HEK293 (cell line): ENCODE results near the gene ENDOU.

Experiments used
- GFI1B ChIP-seq: fragments of 450-650 bp; formaldehyde crosslinking; IDR thresholded peaks from 2 replicates; pipeline ENCODE4 v1.5.1; 2016; ENCODE audit warnings: missing biosample characterization, missing genetic modification characterization
- HOXD13 ChIP-seq: sonication (generic); formaldehyde crosslinking; IDR thresholded peaks from 2 replicates; pipeline ENCODE4 v1.8.0; 2022; ENCODE audit warnings: missing genetic modification reagents, borderline replicate concordance
- KLF16 ChIP-seq: fragments of 450-650 bp; formaldehyde crosslinking; IDR thresholded peaks from 2 replicates; pipeline ENCODE4 v1.5.1; 2017; ENCODE audit warnings: missing biosample characterization, missing genetic modification characterization
- MEIS1 ChIP-seq: sonication (generic); formaldehyde crosslinking; IDR thresholded peaks from 2 replicates; pipeline ENCODE4 v1.8.1; 2022; ENCODE audit warnings: missing genetic modification reagents, mild to moderate bottlenecking, borderline replicate concordance
- MYNN ChIP-seq: fragments of 450-650 bp; formaldehyde crosslinking; IDR thresholded peaks from 2 replicates; pipeline ENCODE4 v1.5.1; 2016; ENCODE audit warnings: missing biosample characterization, missing genetic modification characterization, borderline replicate concordance
- OVOL3 ChIP-seq: fragments of 450-650 bp; formaldehyde crosslinking; IDR thresholded peaks from 2 replicates; pipeline ENCODE4 v1.5.1; 2016; ENCODE audit warnings: missing biosample characterization, missing genetic modification characterization
- PRDM4 ChIP-seq: fragments of 450-650 bp; formaldehyde crosslinking; IDR thresholded peaks from 2 replicates; pipeline ENCODE4 v1.5.1; 2017; ENCODE audit warnings: missing biosample characterization, missing genetic modification characterization
- SP3 ChIP-seq: fragments of 450-650 bp; formaldehyde crosslinking; IDR thresholded peaks from 2 replicates; pipeline ENCODE4 v1.5.1; 2016; ENCODE audit warnings: missing biosample characterization, missing genetic modification characterization
- TSHZ1 ChIP-seq: fragments of 450-650 bp; formaldehyde crosslinking; IDR thresholded peaks from 2 replicates; pipeline ENCODE4 v1.5.1; 2016; ENCODE audit warnings: missing biosample characterization, missing genetic modification characterization, borderline replicate concordance
- YY2 ChIP-seq: fragments of 450-650 bp; formaldehyde crosslinking; IDR thresholded peaks from 2 replicates; pipeline ENCODE4 v1.5.1; 2016; ENCODE audit warnings: missing biosample characterization, missing genetic modification characterization
- ZBTB10 ChIP-seq: fragments of 450-650 bp; formaldehyde crosslinking; IDR thresholded peaks from 2 replicates; pipeline ENCODE4 v1.5.1; 2016; ENCODE audit warnings: missing biosample characterization, missing genetic modification characterization
- ZBTB11 ChIP-seq: fragments of 450-650 bp; formaldehyde crosslinking; conservative IDR thresholded peaks from 2 replicates; pipeline ENCODE4 v1.5.1; 2016; ENCODE audit warnings: low read depth, missing biosample characterization, missing genetic modification characterization
- ZBTB44 ChIP-seq: fragments of 450-650 bp; IDR thresholded peaks from 2 replicates; pipeline ENCODE4 v1.5.1; 2018; ENCODE audit warnings: missing biosample characterization, mild to moderate bottlenecking, missing genetic modification characterization
- ZNF146 ChIP-seq: fragments of 450-650 bp; formaldehyde crosslinking; IDR thresholded peaks from 2 replicates; pipeline ENCODE4 v1.5.1; 2016; ENCODE audit warnings: missing biosample characterization, missing genetic modification characterization
- ZNF184 ChIP-seq: fragments of 450-650 bp; IDR thresholded peaks from 2 replicates; pipeline ENCODE4 v1.5.1; 2018; ENCODE audit warnings: missing biosample characterization, mild to moderate bottlenecking, missing genetic modification characterization
- ZNF26 ChIP-seq: fragments of 450-650 bp; formaldehyde crosslinking; IDR thresholded peaks from 2 replicates; pipeline ENCODE4 v1.5.1; 2016; ENCODE audit warnings: missing biosample characterization, missing genetic modification characterization
- ZNF302 ChIP-seq: fragments of 450-650 bp; formaldehyde crosslinking; IDR thresholded peaks from 2 replicates; pipeline ENCODE4 v1.5.1; 2016; ENCODE audit warnings: missing biosample characterization, missing genetic modification characterization, low read depth
- ZNF354C ChIP-seq: fragments of 450-650 bp; formaldehyde crosslinking; IDR thresholded peaks from 2 replicates; pipeline ENCODE4 v1.5.1; 2016; ENCODE audit warnings: missing biosample characterization, missing genetic modification characterization, low read depth, borderline replicate concordance
- ZNF366 ChIP-seq: fragments of 450-650 bp; formaldehyde crosslinking; conservative IDR thresholded peaks from 2 replicates; pipeline ENCODE4 v1.5.1; 2016; ENCODE audit warnings: missing biosample characterization, missing genetic modification characterization
- ZNF510 ChIP-seq: fragments of 450-650 bp; formaldehyde crosslinking; IDR thresholded peaks from 2 replicates; pipeline ENCODE4 v1.5.1; 2018; ENCODE audit warnings: mild to moderate bottlenecking, missing genetic modification characterization, missing biosample characterization; ENCODE audit not compliant: insufficient replicate concordance
- ZNF521 ChIP-seq: fragments of 450-650 bp; formaldehyde crosslinking; IDR thresholded peaks from 2 replicates; pipeline ENCODE4 v1.5.1; 2017; ENCODE audit warnings: missing biosample characterization, mild to moderate bottlenecking, missing genetic modification characterization
- ZNF548 ChIP-seq: fragments of 450-650 bp; formaldehyde crosslinking; IDR thresholded peaks from 2 replicates; pipeline ENCODE4 v1.5.1; 2016; ENCODE audit warnings: missing biosample characterization, missing genetic modification characterization
- ZNF561 ChIP-seq: fragments of 450-650 bp; IDR thresholded peaks from 2 replicates; pipeline ENCODE4 v1.5.1; 2018; ENCODE audit warnings: missing biosample characterization, missing genetic modification characterization, borderline replicate concordance
- ZNF571 ChIP-seq: fragments of 450-650 bp; formaldehyde crosslinking; IDR thresholded peaks from 2 replicates; pipeline ENCODE4 v1.5.0; 2017; ENCODE audit warnings: missing biosample characterization, missing genetic modification characterization
- ZSCAN30 ChIP-seq: fragments of 450-650 bp; IDR thresholded peaks from 2 replicates; pipeline ENCODE4 v1.5.1; 2018; ENCODE audit warnings: missing biosample characterization, mild to moderate bottlenecking, missing genetic modification characterization, moderate library complexity

Gene ENDOU

GRCh38 chr12:47742253-47742825 is 17.0 kb upstream of the ENDOU start (continued):
- no peak for TF ChIP-seq OVOL3 (tag by site-specific recombination)
- TF ChIP-seq ZNF548 = no peak
- no peak for TF ChIP-seq ZNF561 (tag by site-specific recombination)
- no peak for TF ChIP-seq KLF16
- TF ChIP-seq ZBTB44 (tag by site-specific recombination) = no peak
- TF ChIP-seq MEIS1 (CRISPR knock-in tag) = no peak
- no peak for TF ChIP-seq ZNF146 (tag by site-specific recombination)
- peak; percentile 69 for TF ChIP-seq ZNF366
- no peak for TF ChIP-seq ZNF184 (tag by site-specific recombination)
- peak; percentile 94 for TF ChIP-seq ZSCAN30 (tag by site-specific recombination)
- no peak for TF ChIP-seq ZNF510 (tag by site-specific recombination)
- no peak for TF ChIP-seq MYNN (tag by site-specific recombination)
- no peak for TF ChIP-seq ZBTB10 (tag by site-specific recombination)
- no peak for TF ChIP-seq HOXD13 (CRISPR knock-in tag)
- no peak for TF ChIP-seq ZNF354C (tag by site-specific recombination)
- TF ChIP-seq TSHZ1 (tag by site-specific recombination) = no peak
- TF ChIP-seq YY2 = no peak
- TF ChIP-seq ZBTB11 (tag by site-specific recombination) = no peak
- TF ChIP-seq ZNF521 (tag by site-specific recombination) = no peak
- no peak for TF ChIP-seq GFI1B (tag by site-specific recombination)
- TF ChIP-seq ZNF26 (tag by site-specific recombination) = no peak
- no peak for TF ChIP-seq ZNF302
- no peak for TF ChIP-seq ZNF571 (tag by site-specific recombination)
- no peak for TF ChIP-seq PRDM4 (tag by site-specific recombination)
- no peak for TF ChIP-seq SP3 (tag by site-specific recombination)
